Common myeloid progenitor, CD34-positive (primary cell): ENCODE measurements around the gene BCL2L14.
A peak's percentile ranks its signal among the peaks of the same experiment; 100 is the strongest.

Experiments used
- CTCF ChIA-PET: fragments of 350-600 bp; sonication (Branson Sonifier 250); formaldehyde crosslinking; loops from one replicate; lab custom pipeline; 2021; ENCODE audit warnings: antibody characterized with exemption; lab: Charles Lee
- POLR2A ChIA-PET: fragments of 350-600 bp; sonication (Branson Sonifier 250); formaldehyde crosslinking; loops from one replicate; lab custom pipeline; 2021; ENCODE audit warnings: antibody characterized with exemption; lab: Charles Lee
- DNase-seq, 3 donors: peaks; one replicate each; pipeline versions ENCODE4 v3.0.0 to v3.0.0-alpha.2; 2013
- H3K27ac ChIP-seq, 2 experiments: 1 replicate in 1 of 2; 2 replicates in 1 of 2; pipeline ENCODE4 v1.7.0; 2013; ENCODE audit warnings: inconsistent platforms in 2 of 2, low read length in 2 of 2, mild to moderate bottlenecking in 2 of 2, low read depth in 1 of 2, moderate library complexity in 1 of 2; ENCODE audit not compliant: severe bottlenecking in 2 of 2, insufficient read depth in 1 of 2, poor library complexity in 1 of 2
- H3K27me3 ChIP-seq, 5 experiments: replicated peaks in 2 of 5; 1 replicate in 3 of 5; 2 replicates in 2 of 5; pipeline versions ENCODE4 v1.6.1 to v1.7.0; 2013; ENCODE audit warnings: low read length in 4 of 5, mild to moderate bottlenecking in 2 of 5, moderate library complexity in 2 of 5, inconsistent platforms in 1 of 5; ENCODE audit not compliant: insufficient read depth in 5 of 5, control insufficient read depth in 4 of 5
- H3K36me3 ChIP-seq, 4 experiments: 1 replicate in 2 of 4; 2 replicates in 2 of 4; pipeline versions ENCODE4 v1.6.1 to v1.7.0; 2013; ENCODE audit warnings: low read length in 3 of 4, control low read depth in 1 of 4, mild to moderate bottlenecking in 1 of 4; ENCODE audit not compliant: control insufficient read depth in 4 of 4, insufficient read depth in 4 of 4
- H3K4me1 ChIP-seq, 4 experiments: 1 replicate in 3 of 4; 2 replicates in 1 of 4; pipeline versions ENCODE4 v1.6.1 to v1.7.1; 2013; ENCODE audit warnings: low read length in 3 of 4, mild to moderate bottlenecking in 3 of 4, control low read depth in 1 of 4, inconsistent platforms in 1 of 4, moderate library complexity in 1 of 4; ENCODE audit not compliant: control insufficient read depth in 4 of 4, insufficient read depth in 4 of 4; ENCODE audit errors: control extremely low read depth in 1 of 4
- H3K4me3 ChIP-seq, 7 experiments: 1 replicate in 4 of 7; 2 replicates in 3 of 7; pipeline versions ENCODE4 v1.5.1 to v1.7.0; 2013; ENCODE audit warnings: mild to moderate bottlenecking in 7 of 7, low read length in 6 of 7, moderate library complexity in 6 of 7, inconsistent platforms in 2 of 7, low read depth in 2 of 7, control low read depth in 1 of 7; ENCODE audit not compliant: insufficient read depth in 4 of 7, control insufficient read depth in 1 of 7; ENCODE audit errors: extremely low read depth in 1 of 7
- H3K9me3 ChIP-seq, 5 experiments: 1 replicate in 4 of 5; 2 replicates in 1 of 5; pipeline versions ENCODE4 v1.6.1 to v1.7.1; 2013; ENCODE audit warnings: low read length in 4 of 5, mild to moderate bottlenecking in 2 of 5, inconsistent platforms in 1 of 5, low read depth in 1 of 5, moderate library complexity in 1 of 5; ENCODE audit not compliant: control insufficient read depth in 4 of 5, insufficient read depth in 2 of 5; ENCODE audit errors: control extremely low read depth in 1 of 5
- WGBS: methylation state at CpG from one replicate; pipeline ENCODE4 v1.1.5; 2013; ENCODE audit not compliant: insufficient coverage; 5-methylcytosine and 5-hydroxymethylcytosine counted together

BCL2L14 gene

GRCh38 chr12:12121061-12121460 lies 50.3 kb downstream of the BCL2L14 start:
- POLR2A ChIA-PET = interaction anchor here (0.6 kb wide), 1 partner anchor 18 kb away, joined by 3 read pairs; no protein-coding TSS in a partner anchor
- CTCF ChIA-PET = no interaction called here
- 100% methylated on average over 2 of the region's 5 CpGs for WGBS

GRCh38 chr12:12123036-12123604 lies 52.4 kb downstream of the BCL2L14 start:
- no peaks in the 10 kb centered on the region for H3K9me3 ChIP-seq
- peaks cover 5 to 21% (median 18%) of the 10 kb centered on the region in 4 experiments for H3K36me3 ChIP-seq
- 100% methylated on average over 1 of the region's 3 CpGs for WGBS
- H3K4me1 ChIP-seq = no peaks in the 10 kb centered on the region
- ChIA-PET CTCF (no interaction called here), POLR2A (no interaction called here)
- H3K4me3 ChIP-seq = no peak overlapping the region
- H3K27ac ChIP-seq = no peak overlapping the region
- no peak for DNase-seq
- H3K27me3 ChIP-seq = peaks cover 0 to 6% (median 0%) of the 10 kb centered on the region in 5 experiments

More at GRCh38 chr12:12121061-12121460, 50.3 kb downstream of the BCL2L14 start:
- peaks cover 5 to 18% (median 14%) of the 10 kb centered on the region in 4 experiments for H3K36me3 ChIP-seq
- DNase-seq = no peak
- H3K27ac ChIP-seq = no peak overlapping the region
- H3K27me3 ChIP-seq = peaks cover 0 to 2% (median 0%) of the 10 kb centered on the region in 5 experiments
- H3K4me1 ChIP-seq = no peaks in the 10 kb centered on the region
- no peaks in the 10 kb centered on the region for H3K9me3 ChIP-seq
- no peak overlapping the region for H3K4me3 ChIP-seq

- Histone ChIP-seq H3K27ac (no peak overlapping the region), H3K36me3 (peaks cover 5 to 19% (median 14%) of the 10 kb centered on the region in 4 experiments), H3K27me3 (peaks cover 0 to 6% (median 0%) of the 10 kb centered on the region in 5 experiments), H3K4me3 (no peak overlapping the region), H3K4me1 (peaks cover 0 to 9% (median 2%) of the 10 kb centered on the region in 4 experiments), H3K9me3 (no peaks in the 10 kb centered on the region)
- DNase-seq = no peak
- ChIA-PET CTCF (interaction anchor here (1.1 to 1.3 kb wide), 2 partner anchors 13 to 201 kb away, joined by 3 read pairs; no protein-coding TSS in a partner anchor), POLR2A (no interaction called here)
- no CpG with 5 or more reads among the region's 4 CpGs for WGBS
Observed at GRCh38 chr12:12126551-12126950, 55.8 kb downstream of the BCL2L14 start.

- Histone ChIP-seq H3K27ac (no peak overlapping the region), H3K4me3 (no peak overlapping the region), H3K36me3 (peaks cover 5 to 19% (median 16%) of the 10 kb centered on the region in 4 experiments), H3K9me3 (no peaks in the 10 kb centered on the region), H3K27me3 (peaks cover 0 to 6% (median 0%) of the 10 kb centered on the region in 5 experiments), H3K4me1 (peaks cover 0 to 9% (median 2%) of the 10 kb centered on the region in 4 experiments)
- CTCF ChIA-PET = interaction anchor here (0.9 to 1.8 kb wide), 3 partner anchors 12 to 14 kb away, joined by 3 to 4 read pairs (median 3); no protein-coding TSS in a partner anchor
- DNase-seq = no peak
- WGBS = 95% methylated on average over 2 of the region's 2 CpGs
- POLR2A ChIA-PET = no interaction called here
Observed at GRCh38 chr12:12127304-12127703, 56.6 kb downstream of the BCL2L14 start.

- Histone ChIP-seq H3K27ac (no peak overlapping the region), H3K4me1 (peaks cover 0 to 9% (median 2%) of the 10 kb centered on the region in 4 experiments), H3K9me3 (no peaks in the 10 kb centered on the region), H3K4me3 (no peak overlapping the region), H3K36me3 (peaks cover 5 to 16% (median 14%) of the 10 kb centered on the region in 4 experiments), H3K27me3 (peaks cover 0 to 6% (median 0%) of the 10 kb centered on the region in 5 experiments)
- no CpG with 5 or more reads among the region's 4 CpGs for WGBS
- ChIA-PET CTCF (interaction anchor here (1.1 to 1.8 kb wide), 2 partner anchors 13 to 15 kb away, joined by 3 to 4 read pairs; no protein-coding TSS in a partner anchor), POLR2A (no interaction called here)
- peak in 2 of 3 donors; percentile 39 to 59 for DNase-seq
Observed at GRCh38 chr12:12128670-12129069, 57.9 kb downstream of the BCL2L14 start.

- Histone ChIP-seq H3K36me3 (peaks cover 0 to 9% (median 3%) of the 10 kb centered on the region in 4 experiments), H3K4me3 (no peak overlapping the region), H3K9me3 (no peaks in the 10 kb centered on the region), H3K27me3 (no peaks in the 10 kb centered on the region), H3K4me1 (peaks cover 0 to 9% (median 2%) of the 10 kb centered on the region in 4 experiments), H3K27ac (no peak overlapping the region)
- ChIA-PET CTCF (no interaction called here), POLR2A (no interaction called here)
- no peak for DNase-seq
- WGBS = 100% methylated on average over 1 of the region's 3 CpGs
Observed at GRCh38 chr12:12133259-12133658, 62.5 kb downstream of the BCL2L14 start.

- Histone ChIP-seq H3K36me3 (peaks cover 0 to 9% (median 3%) of the 10 kb centered on the region in 4 experiments), H3K9me3 (no peaks in the 10 kb centered on the region), H3K4me3 (no peak overlapping the region), H3K27me3 (no peaks in the 10 kb centered on the region), H3K4me1 (peaks cover 0 to 6% (median under 1%) of the 10 kb centered on the region in 4 experiments), H3K27ac (no peak overlapping the region)
- WGBS = no CpG with 5 or more reads among the region's 5 CpGs
- ChIA-PET CTCF (no interaction called here), POLR2A (no interaction called here)
- no peak for DNase-seq
Observed at GRCh38 chr12:12133785-12134184, 63.0 kb downstream of the BCL2L14 start.
